Measurements from ENCODE around the gene WWOX.
"Not testable (repeated sequence)": the region's sequence is repeated elsewhere in the genome, so short reads cannot be mapped to it uniquely, and the experiment has no call there.

Gene WWOX

DNA sequence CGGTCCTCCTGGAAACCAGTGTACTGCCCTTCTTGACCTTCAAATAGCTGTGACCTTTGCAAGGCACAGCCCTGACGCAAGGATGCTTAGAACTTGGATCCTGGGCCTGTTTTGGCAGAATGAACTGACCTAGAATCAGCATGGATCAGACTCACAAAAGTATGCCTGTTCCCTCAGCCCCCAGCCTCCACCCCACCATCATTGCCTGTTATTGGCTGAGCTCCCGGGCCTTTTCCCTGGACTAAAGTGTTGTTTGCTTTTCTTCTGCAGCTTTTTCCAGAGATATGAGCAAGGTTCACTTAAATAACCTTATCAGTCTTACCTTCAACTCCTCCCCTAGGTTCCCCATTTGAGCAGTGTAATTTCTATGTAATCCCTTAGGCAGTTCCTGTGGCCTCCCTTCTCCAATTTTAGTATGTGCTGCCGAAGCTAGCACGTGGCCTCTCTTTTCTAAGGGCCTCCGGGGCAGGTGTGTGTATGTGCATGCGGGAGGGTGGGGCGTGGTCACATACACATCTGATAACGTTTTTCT is 1153.7 kb downstream of the WWOX start:
- in situ Hi-C loops (cut with HindIII; ENCODE audit: low sequenced_read_pairs) = no loop called here

DNA sequence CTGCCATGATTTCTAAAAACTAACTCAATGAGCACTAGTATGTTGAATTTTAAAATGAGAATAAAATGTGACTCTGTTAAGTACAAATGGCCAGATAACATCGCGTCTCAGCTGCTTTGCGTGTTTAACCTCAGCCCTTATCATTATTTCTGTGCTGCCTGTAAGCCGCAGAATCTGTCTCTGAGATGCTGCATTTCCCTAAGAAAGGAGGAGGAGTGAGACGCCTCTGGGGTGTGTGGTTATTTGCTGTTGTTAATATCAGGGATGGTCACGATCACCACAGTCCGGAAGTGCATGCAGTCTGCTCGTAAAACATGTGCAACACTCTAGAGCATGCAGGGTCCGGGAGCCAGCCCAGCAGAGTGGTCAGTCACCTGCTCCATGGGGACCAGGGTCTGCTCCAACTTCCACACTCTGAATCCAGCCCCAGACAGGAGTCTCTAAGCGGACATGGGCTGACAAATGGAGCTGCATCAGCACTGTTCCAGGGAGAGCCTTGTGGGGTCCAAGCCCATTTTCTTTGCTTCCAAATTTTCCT is 1158.6 kb downstream of the WWOX start:
- in situ Hi-C loops (cut with HindIII; ENCODE audit: low sequenced_read_pairs) = no loop called here

DNA sequence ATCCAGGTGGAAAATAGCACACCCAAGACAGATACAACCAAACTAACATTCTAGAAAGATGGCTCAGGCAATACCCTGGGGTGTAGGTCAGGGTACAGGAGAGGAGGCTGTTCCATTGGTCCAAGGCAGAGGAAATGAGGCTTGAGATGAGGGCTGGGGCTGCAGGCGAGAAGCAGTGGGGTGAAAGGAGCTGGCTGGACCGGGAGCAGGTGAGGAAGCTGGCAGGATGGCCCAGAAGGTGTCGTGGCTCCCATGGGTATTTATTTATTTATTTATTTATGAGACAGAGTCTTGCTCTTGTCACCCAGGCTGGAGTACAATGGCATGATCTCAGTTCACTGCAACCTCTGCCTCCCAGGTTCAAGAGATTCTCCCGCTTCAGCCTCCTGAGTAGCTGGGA is 1161.4 kb downstream of the WWOX start:
- in situ Hi-C loops (cut with HindIII; ENCODE audit: low sequenced_read_pairs) = not testable (repeated sequence)

DNA sequence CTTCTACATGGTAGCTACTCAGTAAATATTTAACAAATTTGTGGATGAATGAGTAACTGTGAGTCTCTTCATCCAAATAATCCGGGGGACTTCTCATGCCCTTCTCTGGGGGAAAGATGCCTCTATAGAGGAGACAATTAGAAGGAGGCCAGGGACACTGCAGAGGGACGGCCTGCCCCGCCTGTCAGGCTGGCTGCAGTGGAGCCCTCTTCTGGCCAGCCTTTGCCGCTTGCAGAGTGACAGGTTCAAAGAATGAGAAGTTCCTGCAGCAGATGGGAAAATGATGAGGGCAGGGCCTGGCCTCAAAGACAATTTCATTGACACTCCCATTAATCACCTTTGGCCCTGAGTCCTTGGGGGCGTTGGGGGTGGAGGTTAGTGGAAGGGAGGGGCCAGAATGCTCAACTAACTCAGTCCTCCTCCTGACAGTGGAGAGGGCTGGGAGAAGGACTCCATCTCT is 1162.1 kb downstream of the WWOX start:
- in situ Hi-C loops (cut with HindIII; ENCODE audit: low sequenced_read_pairs) = no loop called here

DNA sequence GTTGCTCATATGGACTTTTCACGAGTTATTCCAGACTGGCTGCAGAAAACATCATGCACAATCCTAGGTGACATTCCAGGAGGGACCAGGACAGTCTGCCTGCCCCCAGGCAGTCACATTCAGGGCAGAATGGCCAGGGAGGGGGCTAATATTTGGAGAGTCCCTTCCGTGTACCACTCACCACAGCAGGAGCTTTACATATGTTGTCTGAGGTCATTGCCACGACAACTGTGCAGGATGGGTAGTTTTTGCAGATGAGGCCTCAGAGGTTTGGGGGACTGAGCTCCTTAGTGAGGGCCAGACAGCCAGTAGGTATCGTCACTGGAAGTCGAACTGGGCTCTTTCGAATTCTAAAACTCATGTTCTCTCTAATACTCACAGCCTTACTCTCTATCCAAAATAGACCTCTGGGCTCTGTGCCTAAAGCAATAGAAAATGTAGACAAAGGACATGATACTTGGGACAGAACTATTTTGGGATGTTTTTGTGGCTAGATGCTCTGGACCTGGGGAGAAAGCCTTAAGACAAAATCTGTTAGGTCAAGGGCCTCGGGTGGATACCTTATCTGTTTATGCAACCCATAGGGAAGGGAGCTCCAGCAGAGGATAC is 1162.6 kb downstream of the WWOX start:
- in situ Hi-C loops (cut with HindIII; ENCODE audit: low sequenced_read_pairs) = no loop called here
